Coronary artery (tissue), 2 donors: Measurements from ENCODE around the gene ZFYVE27.

Experiments
- DNase-seq: peaks from one replicate; pipeline ENCODE4 v3.0.0-alpha.2; 2017; ENCODE audit warnings: low spot score
- H3K27ac ChIP-seq, 2 donors: fragments of 200-600 bp; sonication (generic); one replicate each; pipeline ENCODE4 v1.5.1; 2016 to 2019
- H3K4me3 ChIP-seq: fragments of 200-600 bp; sonication (generic); 2 replicates; pipeline ENCODE4 v1.5.1; 2016; ENCODE audit warnings: mild to moderate bottlenecking, moderate library complexity
- TF ChIP-seq, protein P1 (sequence below): fragments of 200-600 bp; sonication (generic); IDR thresholded peaks from one replicate; pipeline ENCODE4 v1.5.1; 2019; ENCODE audit warnings: antibody characterized with exemption

The ZFYVE27 gene

DNA sequence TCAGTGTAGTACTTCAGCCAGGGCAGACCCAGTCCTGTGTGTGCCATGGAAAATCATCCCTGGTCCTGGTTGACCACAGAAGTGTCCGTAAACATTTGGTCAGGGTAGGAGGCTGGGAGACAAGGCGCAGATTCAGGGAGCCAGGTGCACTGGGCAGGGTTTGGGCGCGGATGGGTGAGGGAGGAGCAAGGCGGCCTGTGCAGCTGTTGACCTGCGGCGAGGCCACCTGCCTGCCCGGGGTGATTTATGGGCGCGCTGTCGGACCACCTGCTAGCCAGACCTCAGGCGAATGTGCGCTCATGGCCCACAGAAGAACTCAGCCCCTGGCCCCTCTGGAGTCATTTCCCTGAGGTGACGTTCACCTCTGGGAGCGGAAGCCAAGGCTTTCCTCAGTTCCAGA, 28.3 kb downstream of the ZFYVE27 start:
- TF ChIP-seq, protein P1, sequence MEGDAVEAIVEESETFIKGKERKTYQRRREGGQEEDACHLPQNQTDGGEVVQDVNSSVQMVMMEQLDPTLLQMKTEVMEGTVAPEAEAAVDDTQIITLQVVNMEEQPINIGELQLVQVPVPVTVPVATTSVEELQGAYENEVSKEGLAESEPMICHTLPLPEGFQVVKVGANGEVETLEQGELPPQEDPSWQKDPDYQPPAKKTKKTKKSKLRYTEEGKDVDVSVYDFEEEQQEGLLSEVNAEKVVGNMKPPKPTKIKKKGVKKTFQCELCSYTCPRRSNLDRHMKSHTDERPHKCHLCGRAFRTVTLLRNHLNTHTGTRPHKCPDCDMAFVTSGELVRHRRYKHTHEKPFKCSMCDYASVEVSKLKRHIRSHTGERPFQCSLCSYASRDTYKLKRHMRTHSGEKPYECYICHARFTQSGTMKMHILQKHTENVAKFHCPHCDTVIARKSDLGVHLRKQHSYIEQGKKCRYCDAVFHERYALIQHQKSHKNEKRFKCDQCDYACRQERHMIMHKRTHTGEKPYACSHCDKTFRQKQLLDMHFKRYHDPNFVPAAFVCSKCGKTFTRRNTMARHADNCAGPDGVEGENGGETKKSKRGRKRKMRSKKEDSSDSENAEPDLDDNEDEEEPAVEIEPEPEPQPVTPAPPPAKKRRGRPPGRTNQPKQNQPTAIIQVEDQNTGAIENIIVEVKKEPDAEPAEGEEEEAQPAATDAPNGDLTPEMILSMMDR: no peak
- H3K4me3 ChIP-seq: no peak overlapping the region
- DNase-seq: no peak
- no peak overlapping the region for H3K27ac ChIP-seq

DNA sequence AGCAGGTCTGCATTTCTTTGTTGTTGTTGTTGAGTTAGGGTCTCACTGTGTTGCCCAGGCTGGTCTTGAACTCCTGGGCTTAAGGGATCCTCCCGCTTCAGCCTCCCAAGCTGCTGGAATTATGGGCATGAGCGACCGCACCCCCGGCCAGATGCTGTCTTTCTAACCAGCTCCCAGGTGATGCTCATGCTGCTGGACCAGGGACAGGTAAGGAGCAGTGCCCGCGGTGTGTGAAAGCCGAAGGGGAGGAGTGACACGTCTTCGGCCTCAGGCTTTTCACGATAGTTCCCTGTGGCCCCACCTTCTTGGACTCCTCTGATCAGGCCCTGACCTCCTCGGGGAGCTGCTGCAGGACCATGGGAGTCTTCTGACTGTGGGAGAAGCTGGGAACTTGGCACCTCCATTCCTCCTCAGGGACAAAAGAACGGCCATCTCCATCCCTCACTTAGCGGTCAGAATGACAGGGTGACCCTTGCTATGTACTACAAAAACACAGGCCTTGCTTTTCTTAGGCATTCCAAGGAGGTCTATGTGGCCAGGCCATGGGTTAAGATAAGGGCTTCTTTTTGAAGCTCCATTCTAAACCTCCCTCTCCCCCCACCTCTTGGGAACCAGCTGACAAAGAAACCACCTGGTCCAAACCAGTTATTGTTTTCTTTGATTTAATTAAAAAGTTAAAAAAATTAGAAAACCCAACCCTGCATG, 29.3 kb downstream of the ZFYVE27 start:
- H3K27ac ChIP-seq: no peak overlapping the region
- no peak for DNase-seq
- TF ChIP-seq, protein P1: no peak
- no peak overlapping the region for H3K4me3 ChIP-seq

DNA sequence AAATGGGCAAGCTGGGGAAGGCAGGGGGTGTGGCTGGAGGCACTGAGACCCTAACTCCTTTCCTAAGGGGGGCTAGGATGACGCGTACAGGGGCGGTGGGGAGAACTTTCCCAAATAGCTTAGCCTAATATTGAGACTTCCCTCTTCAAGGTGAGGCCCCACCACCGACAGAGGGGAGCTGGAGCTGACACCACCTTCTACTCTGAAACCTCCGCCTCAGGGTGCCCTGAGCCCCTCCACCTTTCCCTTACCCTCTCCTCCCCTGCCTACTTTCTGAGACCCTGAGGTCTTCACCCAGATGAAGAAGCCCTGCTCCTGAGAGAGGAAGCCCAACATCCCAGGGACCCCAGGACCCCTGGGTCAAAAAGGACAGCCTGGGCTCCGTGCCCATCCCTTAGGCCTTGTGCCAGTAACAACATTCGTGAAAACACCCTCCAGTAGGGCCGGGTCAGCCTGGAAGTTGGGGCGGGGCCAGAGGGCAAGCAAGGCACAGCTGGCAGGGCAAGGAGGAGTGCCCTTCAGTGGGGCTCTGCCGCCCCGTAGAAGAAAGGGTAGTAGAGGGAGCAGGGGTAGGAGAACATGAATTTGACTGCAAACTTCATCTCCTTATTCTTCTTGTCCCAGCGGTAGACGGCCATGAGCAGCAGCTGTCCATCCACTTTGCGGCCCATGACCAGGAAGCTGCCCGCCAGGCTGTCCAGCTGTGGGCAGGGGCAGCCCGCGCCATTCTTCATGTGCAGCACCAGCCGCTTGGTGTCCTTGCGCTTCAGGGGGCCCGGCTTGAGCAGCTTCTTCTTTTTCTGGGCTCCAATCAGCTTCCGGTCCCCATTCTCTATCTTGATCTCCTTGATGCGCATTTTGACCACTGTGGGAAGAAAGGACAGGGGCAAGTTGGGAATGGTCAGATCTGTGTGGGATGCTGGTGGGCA, 30.3 kb downstream of the ZFYVE27 start:
- TF ChIP-seq, protein P1: no peak
- Histone ChIP-seq H3K4me3 (no peak overlapping the region), H3K27ac (no peak overlapping the region)
- DNase-seq: no peak

DNA sequence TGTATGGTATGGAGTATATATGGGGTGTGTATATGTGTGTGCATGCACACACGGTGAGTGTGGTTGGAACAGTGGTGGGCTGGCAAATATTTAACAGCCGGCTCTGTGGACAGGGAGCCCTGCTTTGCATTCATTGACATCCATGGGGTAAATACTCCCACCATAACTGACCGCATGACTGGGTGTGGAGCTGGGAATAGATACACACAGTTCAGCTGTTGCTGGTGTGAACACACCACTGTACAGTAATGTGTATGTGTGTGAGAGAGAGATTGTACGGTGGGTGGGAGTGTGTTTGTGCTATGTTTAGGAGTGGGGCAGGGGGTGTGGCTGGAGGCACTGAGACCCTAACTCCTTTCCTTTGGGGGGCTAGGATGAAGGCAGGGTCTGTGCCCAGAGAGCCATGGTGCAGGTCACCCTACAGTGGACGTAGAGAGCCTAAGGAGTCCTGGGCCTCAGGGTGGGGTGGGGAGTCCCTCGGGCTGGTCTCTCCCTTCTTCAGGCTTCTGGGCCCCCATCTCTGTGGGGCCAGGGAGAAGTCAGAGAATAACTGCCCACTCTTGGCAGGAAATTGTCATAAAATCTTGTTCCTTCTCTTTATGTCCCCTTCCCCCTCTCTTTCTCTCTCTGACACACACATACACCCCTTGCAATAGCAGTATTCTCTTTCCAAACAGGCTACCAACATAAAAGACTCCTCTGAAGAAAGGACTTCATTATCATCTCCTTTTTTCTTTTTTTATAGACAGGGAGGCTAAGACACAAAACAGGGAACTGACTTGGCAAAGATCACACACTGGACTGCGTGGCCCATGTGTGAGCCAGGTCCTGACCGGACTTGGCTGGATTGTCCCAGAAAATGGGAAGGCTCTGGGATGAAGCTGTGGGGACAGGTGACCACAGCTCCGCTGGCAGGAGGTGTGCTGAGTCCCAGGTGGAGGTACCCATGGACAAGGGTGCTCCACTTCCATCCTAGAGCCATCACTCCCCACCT, 31.7 kb downstream of the ZFYVE27 start:
- Histone ChIP-seq H3K4me3 (no peak overlapping the region), H3K27ac (no peak overlapping the region)
- DNase-seq: no peak
- TF ChIP-seq, protein P1: no peak

DNA sequence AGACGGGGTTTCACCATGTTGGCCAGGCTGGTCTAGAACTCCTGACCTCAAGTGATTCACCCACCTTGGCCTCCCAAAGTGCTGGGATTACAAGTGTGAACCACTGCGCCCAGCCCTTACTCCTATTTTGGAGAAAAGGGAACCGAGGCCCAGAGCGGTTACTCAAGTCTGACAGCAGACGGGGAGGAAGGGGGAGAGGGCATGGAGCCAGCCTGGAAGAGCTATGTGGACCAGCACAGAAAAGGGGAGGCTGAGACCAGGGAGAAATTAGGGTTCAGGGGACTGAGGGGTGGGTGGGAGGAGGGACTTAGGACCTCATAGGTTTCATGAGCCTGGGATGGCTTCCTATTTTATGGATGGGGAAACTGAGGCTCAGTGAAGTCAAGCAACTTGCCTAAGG, 33.3 kb downstream of the ZFYVE27 start:
- H3K27ac ChIP-seq: no peak overlapping the region
- H3K4me3 ChIP-seq: no peak overlapping the region
- no peak for DNase-seq
- TF ChIP-seq, protein P1: no peak

DNA sequence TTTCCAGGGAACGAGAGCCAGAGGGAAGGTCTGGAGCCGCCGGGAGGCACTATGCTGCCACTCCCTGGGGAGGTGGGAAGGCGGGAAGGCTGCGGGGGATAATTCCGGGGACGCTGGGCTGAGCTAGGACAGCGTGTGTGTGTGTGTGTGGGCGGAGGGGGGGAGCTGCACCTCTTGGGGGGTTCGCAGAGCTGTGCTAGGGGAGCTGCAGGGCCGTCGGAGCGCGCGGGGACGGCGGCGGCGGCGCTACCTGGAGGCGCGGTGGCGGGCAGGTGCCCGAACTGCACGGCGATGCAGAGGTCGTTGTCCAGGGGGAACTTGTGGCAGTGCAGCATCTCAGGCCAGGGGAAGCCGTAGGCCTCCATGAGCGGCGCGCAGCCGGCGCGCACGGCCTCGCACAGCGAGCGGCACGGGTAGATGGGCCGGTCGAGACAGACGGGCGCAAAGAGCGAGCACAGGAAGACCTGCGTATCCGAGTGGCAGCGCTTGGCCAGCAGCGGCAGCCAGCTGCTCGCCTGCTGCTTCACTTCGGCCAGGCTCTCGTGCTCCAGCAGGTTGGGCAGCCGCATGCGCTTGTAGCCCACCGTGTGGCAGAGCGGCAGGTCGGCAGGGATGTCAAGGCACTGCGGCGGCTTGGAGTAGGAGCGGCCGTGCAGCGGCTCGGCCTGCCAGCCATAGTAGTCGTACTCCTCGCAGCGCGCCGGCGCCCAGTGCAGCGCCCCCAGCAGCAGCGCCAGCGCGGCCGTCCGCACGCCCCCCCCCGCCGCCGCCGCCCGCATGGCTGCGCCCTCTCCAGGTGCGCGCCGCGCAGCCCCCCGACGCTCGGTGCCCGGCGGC, 34.3 kb downstream of the ZFYVE27 start:
- TF ChIP-seq, protein P1: no peak
- no peak for DNase-seq
- Histone ChIP-seq H3K27ac (no peak overlapping the region), H3K4me3 (peak overlapping the region; percentile 67)
